GM21786 (cell line): ENCODE measurements around the gene FAM163A.
"Not testable (repeated sequence)": the region's sequence is repeated elsewhere in the genome, so short reads cannot be mapped to it uniquely, and the experiment has no call there.

Experiments used
- ATAC-seq: cut with Tn5 transposase; IDR thresholded peaks from one replicate; pipeline ENCODE4 v1.9.1; 2021; ENCODE audit not compliant: unreplicated experiment

FAM163A gene

DNA sequence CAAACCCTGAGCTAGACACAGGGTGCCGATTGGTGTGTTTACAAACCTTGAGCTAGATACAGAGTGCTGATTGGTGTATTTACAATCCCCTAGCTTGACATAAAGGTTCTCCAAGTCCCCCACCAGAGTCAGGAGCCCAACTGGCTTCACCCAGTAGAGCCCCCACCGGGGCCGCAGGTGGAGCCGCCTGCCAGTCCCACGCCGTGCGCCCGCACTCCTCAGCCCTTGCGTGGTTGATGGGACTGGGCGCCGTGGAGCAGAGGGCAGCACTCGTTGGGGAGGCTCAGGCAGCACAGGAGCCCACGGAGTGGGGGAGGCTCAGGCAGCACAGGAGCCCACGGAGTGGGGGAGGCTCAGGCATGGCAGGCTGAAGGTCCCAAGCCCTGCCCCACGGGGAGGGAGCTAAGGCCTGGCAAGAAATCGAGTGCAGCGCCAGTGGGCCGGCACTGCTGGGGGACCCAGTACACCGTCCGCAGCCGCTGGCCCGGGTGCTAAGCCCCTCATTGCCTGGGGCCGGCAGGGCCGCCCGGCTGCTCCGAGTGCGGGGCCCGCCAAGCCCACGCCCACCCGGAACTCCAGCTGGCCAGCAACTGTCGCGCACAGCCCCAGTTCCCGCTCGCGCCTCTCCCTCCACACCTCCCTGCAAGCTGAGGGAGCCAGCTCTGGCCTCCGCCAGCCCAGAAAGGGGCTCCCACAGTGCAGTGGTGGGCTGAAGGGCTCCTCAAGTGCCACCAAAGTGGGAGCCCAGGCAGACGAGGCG is 93.8 kb downstream of the FAM163A start:
- ATAC-seq, result not testable (repeated sequence)

DNA sequence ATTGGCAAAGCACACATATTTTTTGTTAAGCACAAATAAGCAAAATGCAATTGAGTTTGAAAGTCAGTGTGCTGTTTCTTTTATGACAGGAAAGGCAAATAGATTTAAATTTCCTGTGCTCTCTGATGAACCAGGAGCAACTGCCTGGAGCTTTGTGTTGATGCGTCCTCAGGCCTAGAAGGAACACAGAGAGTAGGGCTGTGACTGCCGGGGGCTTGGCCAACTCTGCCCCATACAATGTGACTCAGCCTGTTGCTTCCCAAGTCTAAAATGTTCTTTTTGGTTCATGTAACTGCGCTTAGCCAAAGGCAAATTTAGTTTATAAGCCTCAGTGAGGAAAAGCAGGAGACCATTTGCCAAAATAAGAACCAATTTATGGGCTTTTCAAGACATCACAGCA is 97.0 kb downstream of the FAM163A start:
- no peak for ATAC-seq

DNA sequence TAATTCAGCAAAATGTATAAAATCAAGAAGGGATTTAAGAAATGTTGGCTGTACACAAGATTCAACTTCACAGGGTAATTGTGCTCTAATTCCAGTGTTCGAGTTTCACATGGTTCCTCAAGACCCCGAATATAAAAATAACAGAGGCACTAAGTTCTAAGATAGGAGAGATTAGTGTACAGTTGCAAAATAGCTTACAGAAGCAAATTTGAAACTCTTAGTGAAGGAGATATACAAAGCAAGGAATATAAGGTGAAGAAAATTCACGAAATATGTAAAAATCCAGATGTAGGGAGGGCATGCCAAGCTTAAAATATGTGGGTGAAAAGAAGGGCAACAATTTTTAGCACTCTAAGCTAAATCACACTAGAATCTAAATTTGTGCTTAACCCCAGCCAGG is 105.1 kb downstream of the FAM163A start:
- ATAC-seq, result no peak

DNA sequence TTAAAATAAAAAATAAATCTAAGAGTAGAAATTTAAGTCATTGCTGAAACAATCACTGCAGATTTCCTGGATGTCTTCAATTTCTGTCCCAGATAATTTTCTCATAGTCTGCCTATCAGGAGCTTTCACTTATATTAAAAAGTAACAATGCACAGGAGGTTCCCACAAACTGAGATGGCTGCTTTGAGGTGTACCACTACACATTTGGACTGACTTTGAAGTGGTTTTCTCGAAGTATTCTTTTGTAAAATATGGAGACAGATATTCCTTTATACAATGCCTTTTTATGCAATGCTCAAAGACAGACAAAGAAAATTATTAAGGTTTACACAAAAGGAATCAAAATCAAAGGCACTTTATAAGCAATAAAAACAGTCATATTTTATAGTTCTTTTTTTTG is 110.0 kb downstream of the FAM163A start:
- ATAC-seq, result no peak

DNA sequence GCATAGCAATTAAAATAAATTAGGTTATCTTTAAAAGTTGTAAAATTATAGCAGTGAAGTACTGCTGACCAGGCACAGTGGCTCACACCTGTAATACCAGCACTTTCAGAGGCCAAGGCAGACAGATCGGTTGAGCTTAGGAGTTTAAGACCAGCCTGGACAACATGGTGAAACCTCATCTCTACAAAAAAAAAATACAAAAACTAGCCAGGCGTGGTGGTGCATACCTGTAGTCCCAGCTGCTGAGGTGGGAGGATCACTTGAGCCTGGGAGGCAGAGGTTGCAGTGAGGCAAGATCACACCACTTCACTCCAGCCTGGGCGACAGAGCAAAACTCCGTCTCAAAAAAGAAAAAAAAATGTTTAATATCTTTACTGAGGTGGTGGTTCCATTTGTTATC is 112.7 kb downstream of the FAM163A start:
- not testable (repeated sequence) for ATAC-seq

DNA sequence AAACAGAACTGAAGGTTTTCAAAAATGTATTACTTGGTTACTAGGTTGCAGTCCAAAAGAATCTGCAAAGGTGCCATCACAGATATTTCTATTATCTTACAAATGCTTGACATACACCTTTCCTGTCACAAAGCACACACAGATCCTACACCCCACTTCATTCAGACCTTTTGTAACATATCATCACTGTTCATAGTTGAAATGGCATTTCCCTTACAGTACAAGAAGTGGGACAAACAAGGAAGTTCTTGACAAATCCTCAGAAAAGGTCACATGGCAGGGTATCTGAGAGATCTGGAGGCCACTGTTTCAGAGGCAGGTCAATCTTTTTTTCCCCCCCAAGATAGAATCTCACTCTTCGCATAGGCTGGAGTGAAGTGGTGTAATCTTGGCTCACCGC is 113.2 kb downstream of the FAM163A start:
- no peak for ATAC-seq

DNA sequence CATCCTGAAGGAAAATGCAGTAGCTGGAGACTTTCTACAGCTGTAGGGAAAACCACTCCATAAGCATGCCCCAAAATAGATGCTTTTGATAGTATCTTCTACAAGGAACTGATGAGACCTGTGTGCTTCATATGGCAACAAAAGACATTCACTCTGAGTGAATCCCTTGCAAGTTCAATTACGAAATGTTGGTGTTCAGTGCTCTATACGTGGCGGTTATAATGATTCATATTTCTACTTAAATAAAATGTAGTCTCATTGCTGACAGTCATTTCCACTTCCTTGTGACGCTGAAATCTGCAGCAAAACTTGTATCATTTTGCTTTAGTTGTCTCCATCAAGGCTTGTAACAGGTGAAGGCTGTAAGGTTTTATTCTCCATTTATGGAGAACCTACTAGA is 113.9 kb downstream of the FAM163A start:
- no peak for ATAC-seq

DNA sequence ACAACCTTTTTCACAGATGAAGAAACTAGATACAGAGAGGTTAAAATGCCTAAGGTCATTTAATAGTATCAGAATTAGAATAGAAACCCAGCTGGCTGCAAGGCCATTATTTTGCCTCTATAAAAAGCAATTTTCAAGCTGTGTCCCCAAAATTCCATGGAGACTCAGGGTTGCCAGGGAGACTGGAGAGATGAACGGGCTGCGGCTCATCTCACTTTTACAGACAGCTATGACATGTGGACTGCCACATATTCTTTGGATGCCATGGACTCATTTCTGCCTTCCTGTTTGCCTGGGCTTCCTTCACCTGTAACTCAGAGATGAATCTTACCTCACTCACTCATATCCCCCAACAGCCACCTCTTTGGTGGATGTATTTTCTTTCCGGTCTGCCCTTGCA is 117.6 kb downstream of the FAM163A start:
- no peak for ATAC-seq

DNA sequence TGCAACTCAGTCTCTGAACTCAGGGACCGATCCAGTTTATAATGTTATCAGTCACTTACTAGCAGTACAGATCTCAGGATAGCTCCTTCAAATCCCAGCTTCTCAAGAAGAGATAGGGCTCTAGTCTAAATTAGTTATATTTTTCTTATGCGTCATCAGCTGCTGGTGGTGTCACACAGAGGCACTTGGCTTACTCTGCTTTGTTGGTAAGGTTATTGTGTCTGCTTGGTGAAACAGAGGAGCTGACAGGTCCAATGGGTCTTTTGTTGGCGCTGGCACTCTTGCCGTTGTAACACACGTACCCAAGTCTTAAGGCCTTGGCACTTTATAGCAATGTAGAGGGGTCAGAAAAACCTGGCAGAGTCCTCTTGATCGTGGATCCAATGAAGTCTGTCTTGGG is 122.3 kb downstream of the FAM163A start:
- no peak for ATAC-seq
